Measurements from ENCODE around the gene C10orf53.

Gene C10orf53

DNA sequence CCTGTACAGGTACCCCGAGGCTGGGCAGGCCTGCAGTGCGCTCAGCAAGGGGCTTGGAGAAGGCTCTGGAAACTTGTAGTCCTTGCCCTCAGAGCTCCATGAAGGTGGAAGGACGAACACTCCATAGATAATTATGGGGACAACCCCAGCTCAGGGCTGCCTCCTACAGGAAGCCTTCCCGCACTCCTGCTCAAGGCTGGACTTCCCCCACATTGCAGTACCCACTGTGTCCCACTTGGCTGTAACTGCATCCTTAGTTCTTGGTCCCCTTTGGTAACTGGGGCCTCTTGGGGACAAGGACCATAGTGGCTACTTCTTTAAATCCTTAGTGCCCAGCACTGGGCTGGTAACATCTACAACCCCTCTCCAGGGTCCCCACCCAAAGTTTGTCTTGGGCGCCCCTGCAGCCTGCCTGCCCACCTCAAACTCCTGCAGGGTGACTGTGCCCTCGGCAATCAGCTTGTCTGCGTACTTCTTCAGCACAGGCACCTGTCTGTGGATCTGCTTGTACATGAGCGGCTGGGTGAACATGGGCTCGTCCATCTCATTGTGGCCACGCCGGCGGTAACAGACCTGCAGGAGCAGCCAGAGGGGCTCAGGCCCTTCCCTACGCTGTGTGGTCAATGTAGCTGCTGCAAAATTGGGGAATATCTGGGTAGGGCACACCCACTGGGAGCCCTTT lies 65.6 kb downstream of the C10orf53 start:
- CTCF ChIA-PET, result no interaction called here
- DNase-seq (ENCODE audit: low spot score), result no peak
- no peak overlapping the region for H3K27ac ChIP-seq
- TF ChIP-seq, protein P1, sequence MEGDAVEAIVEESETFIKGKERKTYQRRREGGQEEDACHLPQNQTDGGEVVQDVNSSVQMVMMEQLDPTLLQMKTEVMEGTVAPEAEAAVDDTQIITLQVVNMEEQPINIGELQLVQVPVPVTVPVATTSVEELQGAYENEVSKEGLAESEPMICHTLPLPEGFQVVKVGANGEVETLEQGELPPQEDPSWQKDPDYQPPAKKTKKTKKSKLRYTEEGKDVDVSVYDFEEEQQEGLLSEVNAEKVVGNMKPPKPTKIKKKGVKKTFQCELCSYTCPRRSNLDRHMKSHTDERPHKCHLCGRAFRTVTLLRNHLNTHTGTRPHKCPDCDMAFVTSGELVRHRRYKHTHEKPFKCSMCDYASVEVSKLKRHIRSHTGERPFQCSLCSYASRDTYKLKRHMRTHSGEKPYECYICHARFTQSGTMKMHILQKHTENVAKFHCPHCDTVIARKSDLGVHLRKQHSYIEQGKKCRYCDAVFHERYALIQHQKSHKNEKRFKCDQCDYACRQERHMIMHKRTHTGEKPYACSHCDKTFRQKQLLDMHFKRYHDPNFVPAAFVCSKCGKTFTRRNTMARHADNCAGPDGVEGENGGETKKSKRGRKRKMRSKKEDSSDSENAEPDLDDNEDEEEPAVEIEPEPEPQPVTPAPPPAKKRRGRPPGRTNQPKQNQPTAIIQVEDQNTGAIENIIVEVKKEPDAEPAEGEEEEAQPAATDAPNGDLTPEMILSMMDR (conservative IDR thresholded peaks at IDR 0.05; ENCODE audit: low read depth), result no peak
- POLR2A ChIA-PET (ENCODE audit: low non-redundant PET), result no interaction called here

DNA sequence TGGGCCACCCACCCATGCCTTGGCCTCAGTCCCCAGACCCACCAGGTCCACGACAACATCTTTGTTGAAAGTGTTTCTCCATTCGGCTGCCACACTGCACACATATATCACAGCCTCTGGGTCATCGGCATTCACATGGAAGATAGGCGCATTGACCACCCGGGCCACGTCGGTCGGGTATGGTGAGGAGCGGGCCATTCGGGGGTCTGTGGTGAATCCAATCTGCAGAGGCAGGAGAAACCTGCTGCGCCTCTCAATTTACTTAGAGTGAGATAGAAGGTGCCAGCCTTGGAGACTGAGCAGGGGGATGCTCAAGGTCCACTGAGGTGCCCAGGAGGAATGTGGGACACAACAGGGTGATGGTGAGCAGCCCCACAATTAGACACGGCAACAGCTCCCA lies 66.3 kb downstream of the C10orf53 start:
- H3K27ac ChIP-seq, result no peak overlapping the region
- no peak for DNase-seq (ENCODE audit: low spot score)
- ChIA-PET CTCF (no interaction called here), POLR2A (ENCODE audit: low non-redundant PET) (no interaction called here)
- TF ChIP-seq, protein P1 (conservative IDR thresholded peaks at IDR 0.05; ENCODE audit: low read depth), result no peak

DNA sequence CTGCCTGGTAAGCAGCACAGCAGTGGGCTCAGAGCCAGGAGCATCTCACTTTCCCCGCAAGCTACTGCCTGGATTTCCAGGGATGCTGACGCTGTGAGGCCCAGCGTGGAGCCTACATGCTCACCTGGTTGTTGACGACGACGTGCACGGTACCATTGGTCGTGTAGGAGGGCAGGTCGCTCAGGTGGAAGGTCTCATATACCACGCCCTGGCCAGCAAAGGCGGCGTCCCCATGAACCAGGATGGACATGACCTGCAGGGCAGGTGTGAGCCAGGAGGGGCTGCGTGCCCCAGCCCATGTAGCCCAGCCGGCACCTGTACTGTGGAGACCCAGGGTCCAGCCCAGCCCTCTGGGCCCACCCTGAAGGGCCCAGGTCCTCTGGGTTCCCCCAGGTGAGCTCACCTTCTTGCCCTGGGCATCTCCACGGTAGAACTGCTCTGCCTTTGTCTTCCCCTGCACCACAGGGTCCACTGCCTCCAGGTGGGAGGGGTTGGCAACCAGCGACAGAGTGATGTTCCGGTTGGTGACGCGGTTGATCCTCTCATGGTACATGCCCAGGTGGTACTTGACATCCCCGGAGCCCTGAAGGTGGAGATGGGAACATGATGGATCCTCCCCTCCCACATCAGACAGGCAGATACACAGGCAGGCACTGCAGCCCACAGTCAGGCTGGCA lies 67.3 kb downstream of the C10orf53 start:
- TF ChIP-seq, protein P1 (conservative IDR thresholded peaks at IDR 0.05; ENCODE audit: low read depth), result no peak
- ChIA-PET POLR2A (ENCODE audit: low non-redundant PET) (no interaction called here), CTCF (interaction anchor here (0.7 kb wide), 1 partner anchor 175 kb away, joined by 3 read pairs; no protein-coding TSS in a partner anchor)
- no peak overlapping the region for H3K27ac ChIP-seq
- no peak for DNase-seq (ENCODE audit: low spot score)

Data from RWPE1 (cell line).